ENCODE data around the gene PGAM1.

DNA sequence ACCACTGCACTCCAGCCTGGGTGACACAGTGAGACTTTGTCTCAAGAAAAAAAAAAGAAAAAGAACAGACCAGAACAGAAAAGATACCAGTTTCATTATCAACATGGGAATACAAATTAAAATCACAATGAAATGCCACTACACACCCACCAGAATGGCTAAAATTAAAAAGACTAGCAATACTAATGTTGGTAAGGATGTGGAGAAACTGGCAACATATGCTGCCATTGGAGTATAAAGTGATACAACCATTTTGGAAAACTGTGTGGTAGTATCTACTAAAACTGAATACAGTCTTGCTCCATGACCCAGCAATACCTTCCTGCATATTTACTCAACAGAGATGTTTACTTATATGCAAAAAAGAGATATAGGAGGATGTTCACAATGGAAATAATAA, 21.9 kb upstream of the PGAM1 start:
- no peak for TF ChIP-seq GATA2 (IDR thresholded peaks at IDR 0.05; ENCODE audit: low read depth, low read length)
- TF ChIP-seq GATA3 (IDR thresholded peaks at IDR 0.05; ENCODE audit: low read depth, low read length), result no peak

Data from SH-SY5Y (cell line).